Amniotic epithelial cell (primary cell): ENCODE measurements around the gene KPTN.
A peak's percentile ranks its signal among the peaks of the same experiment; 100 is the strongest.

Source experiments
- DNase-seq: peaks from one replicate; pipeline ENCODE4 v3.0.0-alpha.2; 2010; ENCODE audit warnings: low read depth

KPTN gene

DNA sequence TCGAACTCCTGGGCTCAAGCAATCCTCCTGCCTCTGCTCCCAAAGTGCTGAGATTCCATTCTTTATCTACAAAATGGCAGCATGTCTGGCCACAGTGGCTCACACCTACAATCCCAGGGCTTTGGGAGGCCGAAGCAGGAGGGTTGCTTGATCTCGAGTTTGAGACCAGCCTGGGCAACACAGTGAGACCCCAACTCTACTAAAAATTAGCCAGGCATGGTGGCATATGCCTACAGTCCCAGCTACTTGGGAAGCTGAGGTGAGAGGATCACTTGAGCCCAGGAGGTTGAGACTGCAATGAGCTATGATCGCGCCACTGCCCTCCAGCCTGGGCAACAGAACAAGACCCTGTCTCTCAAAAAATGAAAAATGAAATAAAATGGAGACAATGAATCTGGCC is 24.7 kb upstream of the KPTN start:
- no peak for DNase-seq

DNA sequence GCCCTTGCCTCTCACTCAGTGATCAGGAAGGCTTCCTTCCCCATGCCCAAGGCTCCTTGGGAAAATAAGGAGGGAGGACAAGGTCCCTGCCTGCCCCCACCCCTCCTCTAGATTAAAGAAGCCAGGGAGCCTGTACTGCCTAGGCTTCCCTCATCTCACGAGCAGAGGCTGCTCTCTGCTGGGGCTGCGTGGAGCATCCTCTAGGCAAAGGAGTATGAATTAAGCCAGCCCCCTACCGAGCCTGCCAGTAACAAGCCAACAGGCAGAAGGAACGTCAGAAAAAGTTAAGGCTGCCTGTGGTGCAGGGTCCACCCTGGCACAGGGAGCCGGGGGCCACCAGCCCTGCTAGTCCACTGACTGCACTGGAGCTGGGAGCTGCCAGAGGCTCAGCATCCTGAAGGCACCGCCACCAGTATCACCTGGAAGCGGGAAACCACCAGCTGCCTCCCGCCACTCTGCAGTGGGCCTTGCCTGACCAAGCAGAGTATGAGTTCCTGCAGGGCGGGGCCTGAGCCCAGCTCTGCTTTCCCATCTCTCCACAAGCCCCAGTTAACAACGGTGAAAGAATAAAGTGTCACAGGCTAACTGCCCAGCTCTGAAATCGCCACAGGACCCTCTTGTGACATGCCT is 24.0 kb upstream of the KPTN start:
- no peak for DNase-seq

DNA sequence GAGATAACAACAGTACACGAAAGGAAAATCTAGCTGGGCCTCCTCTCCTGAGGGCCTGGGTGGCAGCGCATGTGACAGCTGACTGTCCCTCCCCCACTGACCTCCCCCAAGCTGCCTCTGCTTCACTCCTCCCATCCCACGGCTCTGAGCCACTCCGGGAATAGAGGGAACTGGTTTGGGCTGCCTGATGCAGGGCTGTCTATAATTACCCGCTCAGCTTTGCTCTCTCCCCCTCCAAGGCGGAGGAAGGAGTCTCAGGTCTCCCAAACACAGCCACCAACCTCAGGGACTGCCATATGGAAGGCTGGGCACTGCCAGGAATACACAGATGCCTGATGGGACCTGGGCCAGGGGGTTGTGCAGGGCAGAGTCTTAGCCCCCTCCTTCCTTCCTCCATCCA is 23.0 kb upstream of the KPTN start:
- no peak for DNase-seq

GRCh38 chr19:47506459-47506858 is 22.4 kb upstream of the KPTN start:
- DNase-seq = no peak

DNA sequence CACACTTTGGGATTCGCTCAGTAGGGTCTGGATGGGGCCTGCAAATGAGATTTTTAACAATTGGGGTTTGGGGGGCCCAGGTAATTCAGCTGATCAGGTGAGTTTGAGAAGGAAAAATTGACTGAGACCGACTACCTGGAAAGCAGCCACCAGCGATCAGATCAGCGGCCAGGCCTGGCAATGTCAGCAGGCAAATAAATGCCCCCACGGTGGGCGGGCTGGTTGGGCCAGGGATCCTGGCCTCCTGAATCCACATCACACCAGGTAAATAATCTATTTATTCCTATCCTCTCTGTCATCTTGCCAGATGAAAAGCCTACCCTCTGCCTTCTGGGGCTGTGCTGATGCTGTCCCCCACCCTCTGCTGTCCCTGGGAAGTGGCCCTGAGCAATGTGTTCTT is 21.5 kb upstream of the KPTN start:
- DNase-seq = no peak

- DNase-seq = peak; percentile 81
These were observed 19.8 kb upstream of the KPTN start for GRCh38 chr19:47503826-47504150.

DNA sequence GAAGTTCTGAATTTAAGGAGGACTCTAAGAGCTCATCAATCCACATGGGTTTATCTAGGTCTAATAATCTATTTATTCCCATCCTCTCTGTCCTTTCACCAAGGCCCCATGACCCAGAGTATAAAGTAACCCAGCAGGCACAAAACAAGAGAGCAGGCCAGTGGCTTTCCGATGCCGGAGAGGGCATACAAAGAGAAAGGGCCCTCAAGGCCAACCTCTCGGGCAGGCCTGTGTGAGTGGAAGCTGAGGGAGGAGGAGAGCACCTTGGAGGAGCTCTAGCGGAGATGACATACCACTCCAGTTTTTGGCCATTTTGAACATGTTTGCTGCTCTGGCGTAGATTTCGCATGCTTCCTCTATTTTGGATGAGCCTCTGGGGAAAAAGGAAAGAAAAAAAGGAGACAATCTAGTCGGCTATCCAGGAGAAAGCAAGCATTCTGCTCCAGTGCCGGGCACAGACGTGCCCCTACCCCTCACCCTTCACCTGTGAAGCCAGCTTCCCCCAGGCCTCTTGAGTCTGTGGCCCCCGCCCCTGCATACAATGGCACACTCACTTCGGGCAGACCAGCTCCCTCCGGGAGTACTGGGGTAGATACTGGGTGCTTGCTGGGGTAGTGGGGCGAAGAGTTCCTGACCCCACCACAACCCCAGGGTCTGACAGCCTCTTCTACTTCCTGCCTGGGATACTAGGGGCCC is 19.3 kb upstream of the KPTN start:
- no peak for DNase-seq

DNA sequence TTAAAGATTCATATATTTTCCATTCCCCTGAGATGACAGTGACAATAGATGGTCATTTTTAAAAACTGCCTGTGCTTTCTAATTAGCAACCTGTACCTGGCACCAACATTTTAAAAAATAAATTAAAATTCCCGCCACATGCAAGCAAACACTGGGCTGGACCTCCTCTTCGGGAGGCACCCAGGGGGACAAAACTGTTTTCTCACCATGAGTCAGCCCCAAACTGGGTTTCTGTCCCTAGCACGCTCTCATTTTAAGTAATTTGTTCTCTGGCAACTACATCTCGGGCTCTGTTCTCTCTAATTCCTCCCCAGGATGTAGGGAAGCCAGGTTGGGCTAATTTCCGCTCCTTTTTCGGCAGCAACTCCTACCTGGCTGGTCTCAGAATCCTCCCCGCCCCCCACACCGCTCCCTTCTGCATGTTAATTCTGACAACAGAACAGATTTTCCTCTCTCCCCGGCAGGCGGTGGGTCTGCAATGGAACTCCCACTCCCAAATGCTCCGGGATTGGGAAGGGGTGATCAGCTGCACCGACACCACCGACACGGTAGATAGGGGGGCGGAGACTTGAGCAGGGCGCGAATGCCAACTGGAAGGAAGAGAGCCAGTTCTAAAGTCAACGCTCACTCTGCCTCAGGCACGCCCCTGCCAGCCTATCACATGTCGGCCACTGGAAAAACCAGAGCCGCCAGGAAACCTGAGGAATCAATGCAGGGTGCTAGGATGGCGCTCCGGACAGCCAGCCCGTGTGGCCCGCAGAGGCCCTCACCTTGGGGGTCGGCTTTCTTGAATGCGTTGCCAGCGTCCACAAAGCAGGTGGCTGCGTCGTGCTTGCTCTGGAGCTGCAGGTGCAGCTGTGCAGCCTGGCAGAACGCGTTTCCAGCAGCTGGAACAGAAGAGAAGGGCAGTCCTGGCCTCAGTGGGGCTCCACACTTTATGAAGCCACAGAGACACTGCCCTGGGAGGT is 16.1 kb upstream of the KPTN start:
- DNase-seq = no peak

DNA sequence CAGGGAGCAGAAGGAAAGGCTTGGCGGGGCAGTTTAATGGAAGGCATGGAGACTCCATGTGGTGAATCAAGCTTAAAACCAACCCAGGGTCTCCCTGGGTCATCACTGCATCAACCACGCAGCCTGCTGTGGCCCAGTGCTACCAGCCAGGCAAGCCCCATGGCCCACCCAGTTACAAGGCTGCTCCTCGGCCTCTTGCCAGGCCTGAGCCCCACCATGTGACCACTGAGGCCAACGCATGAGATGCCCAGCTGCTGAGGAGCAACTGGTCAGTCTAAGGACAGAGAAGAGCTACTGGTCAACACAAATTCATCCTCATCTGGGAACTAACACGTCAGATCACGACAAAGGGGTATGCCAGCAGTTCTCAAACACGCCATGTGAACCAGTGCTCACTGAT is 15.4 kb upstream of the KPTN start:
- no peak for DNase-seq

DNA sequence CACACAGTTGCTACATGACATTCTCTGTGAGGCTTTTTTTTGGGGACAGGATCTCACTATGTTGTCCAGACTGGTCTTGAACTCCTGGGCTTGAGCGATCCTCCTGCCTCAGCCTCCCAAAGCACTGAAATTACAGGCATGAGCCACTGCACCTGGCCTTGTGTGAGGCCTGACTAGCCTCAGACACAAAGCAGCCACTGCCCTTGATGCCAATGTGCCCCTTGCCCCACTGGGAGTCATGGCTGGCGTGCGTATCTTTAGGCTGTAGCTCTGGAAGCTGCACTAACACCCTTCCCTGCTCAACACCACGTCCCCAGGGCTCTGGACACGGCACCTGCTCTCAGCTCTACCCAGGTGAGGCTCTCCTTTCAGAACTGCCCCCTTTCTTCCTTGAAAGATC is 14.5 kb upstream of the KPTN start:
- no peak for DNase-seq

- no peak for DNase-seq
These were observed 14.0 kb upstream of the KPTN start for GRCh38 chr19:47497821-47498520.

- no peak for DNase-seq
These were observed 13.2 kb upstream of the KPTN start for GRCh38 chr19:47497050-47497766.

GRCh38 chr19:47495478-47496372 is 11.7 kb upstream of the KPTN start:
- DNase-seq = no peak

- DNase-seq = no peak
These were observed 10.7 kb upstream of the KPTN start for GRCh38 chr19:47494729-47495128.

GRCh38 chr19:47494211-47494547 is 10.2 kb upstream of the KPTN start:
- DNase-seq = no peak

GRCh38 chr19:47493378-47494210 is 9.6 kb upstream of the KPTN start:
- DNase-seq = no peak

GRCh38 chr19:47492571-47493377 is 8.8 kb upstream of the KPTN start:
- DNase-seq = no peak

DNA sequence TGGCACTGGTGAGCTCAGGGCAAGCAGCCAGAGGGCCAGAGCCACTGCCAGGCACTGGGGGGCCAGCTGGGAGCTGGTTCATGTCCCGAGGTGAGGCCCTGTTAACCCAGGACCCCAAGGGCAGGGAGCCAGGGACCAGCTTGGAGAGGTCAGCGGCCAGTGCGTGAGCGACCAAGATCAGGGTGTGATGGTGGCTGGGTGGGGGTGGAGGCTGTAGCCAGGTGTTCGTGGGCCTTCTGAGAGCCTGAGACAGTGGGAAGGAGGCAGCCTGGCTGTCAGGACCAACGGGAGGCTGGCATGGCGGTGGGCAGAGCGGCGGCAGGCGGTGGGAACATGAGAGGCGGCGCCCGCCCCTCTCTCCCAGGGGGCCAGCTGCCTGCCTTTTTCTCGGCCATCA is 8.1 kb upstream of the KPTN start:
- DNase-seq = no peak
